CD4-positive, alpha-beta T cell treated with Interleukin-17A for 4 hours (primary cell): ENCODE data around the gene UBE2O.

ENCODE experiments used
- DNase-seq: peaks from one replicate; pipeline ENCODE4 v3.0.0-alpha.2; 2020; ENCODE audit warnings: mixed read lengths

UBE2O gene

DNA sequence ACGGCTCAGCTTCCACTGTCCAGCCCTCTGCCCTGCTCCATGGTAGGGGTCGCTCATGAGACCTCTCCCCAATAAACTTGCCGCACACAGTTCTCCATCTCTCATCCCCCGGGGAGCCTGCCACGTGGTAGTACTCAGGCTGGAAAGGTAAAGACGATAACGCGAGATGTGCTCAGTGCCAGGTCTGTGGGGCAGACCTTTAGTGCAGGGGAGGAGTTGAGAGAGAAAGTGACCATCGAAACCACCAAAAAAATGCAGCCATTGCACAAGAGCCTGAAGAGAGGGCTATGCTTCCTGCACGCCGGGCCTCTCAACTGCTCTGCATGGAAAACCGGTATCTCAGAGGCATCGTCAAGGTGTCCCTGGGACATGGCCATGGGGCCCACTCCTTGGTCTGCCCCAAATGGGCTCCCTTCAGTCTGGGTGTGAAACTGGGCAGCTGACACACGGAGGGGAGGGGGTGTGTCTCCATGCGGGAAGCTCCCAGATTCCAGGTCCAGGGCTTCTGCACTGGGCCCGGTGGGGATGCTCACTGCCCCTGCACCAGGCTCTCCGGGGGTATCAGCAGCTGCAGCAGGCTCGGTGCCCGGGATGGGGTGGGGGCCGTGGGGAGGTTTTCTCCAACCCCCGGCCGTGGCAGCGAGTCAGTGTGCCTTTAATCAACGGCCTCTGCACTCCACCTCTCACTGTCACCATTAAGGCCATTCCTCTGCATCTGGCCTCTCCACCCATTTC, 9.8 kb upstream of the UBE2O start:
- no peak for DNase-seq

DNA sequence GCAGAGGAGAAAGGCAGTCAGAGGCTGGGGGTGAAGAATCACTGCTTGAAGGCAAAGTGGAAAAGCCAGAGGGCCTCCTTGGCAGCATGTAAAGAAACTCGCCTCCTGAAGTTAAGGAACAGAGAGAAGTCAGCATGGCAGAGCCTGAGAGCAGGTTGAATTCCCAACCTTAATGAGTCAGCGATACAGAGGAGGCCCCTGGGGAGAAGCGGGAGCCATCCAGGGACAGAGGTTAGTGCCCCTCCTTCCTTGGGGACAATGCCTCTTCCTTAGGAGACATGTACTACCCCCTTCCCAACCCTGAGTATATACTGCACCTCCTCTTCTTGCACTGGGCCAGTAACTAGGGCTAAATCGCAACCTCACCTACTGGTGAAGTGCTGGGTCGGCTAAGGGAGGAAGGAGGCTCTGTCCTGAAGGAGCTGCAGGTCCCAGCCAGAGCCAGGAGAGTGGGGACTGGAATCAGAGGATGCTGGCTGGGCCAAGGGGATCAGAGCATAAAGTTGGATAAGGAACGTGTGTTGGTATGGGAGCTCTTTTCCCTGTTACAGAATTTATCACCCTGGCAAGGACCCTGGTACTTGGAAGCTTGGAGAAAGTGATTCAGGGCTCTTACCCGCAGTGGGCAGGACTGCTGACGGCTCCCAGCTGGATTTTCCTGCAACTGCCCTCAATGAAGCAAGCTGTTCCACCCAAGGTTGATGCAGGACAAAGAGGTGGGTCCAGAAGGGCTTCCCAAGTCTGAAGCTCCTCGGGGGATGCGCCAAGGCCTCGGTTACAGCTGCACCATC, 9.0 kb upstream of the UBE2O start:
- DNase-seq = no peak

DNA sequence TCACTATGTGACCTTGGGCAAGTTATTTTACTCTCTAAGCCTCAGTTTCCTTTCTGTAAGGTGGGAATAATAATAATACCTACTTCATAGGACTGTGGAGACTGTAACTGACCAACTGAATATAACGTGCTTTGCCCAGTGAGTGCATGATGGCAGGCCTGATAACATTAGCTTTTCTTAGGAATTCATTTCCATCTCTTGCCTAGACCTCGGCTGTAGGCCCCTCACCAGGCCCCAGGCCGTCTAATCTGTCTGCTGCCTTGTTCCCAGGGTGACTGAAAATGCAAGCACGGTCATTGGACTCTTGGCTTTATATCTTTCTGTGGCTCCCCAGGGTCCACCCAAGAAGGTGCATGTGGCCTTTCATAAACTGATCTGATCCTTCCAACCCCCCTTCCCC, 6.7 kb upstream of the UBE2O start:
- no peak for DNase-seq

DNA sequence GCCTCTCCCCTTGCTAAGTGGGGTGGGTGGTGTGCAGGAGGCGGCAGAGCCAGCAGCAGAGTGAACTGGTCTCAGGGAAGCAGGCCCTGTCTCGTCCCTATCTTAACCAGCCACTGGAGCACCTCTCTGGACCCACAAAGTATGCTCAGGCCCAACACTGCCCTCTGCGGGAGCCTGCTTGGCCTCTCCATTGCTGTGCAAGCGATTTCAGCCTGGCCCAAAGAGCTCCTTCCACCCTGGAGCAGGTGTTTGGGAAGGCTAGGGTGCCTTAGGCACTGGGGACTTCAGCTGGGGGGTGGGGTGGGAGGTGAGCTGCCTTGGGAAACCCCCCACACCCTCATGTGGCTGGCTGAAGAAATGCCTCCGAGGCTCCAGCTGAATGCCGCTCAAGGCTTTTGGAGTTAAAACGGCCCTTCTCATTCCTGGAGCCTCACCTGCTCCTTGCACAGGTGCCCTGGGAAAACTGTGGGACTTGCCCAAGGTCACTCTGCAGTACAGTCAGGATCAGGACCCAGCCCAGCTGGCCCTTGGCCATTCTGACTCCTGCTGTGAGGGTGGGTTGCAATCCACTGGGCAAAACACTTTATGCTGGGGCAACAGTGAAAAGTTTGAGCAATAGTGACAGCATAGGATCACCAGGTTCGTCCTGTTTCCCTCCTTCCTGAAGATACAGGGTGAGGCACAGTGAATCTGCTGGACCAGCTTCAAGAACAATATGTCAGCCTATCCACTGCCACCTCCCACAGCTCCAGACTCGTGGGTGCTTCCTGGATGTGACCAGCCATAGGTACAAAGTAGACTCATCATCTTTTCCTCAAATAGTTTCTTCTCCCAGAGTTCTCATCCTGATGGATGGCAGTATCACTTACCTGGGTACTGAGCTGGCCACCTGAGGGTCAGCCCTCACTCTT, 5.9 kb upstream of the UBE2O start:
- DNase-seq = peak; percentile 22

DNA sequence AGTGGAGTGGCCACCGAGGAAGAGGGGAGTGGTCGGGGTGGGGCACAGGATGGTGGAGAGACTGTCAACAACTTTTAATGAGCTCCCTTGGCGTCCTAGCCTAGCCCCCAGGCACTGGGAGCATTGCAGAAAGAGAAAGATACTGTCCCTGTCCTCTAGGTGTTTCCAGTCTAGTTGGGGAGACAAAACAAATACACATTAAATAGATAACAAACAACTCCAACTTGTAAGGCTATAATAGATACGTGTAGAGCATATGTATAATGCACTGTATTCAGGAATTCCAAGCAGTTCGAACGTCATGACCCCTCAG, 435 bp upstream of the UBE2O start:
- no peak for DNase-seq

DNA sequence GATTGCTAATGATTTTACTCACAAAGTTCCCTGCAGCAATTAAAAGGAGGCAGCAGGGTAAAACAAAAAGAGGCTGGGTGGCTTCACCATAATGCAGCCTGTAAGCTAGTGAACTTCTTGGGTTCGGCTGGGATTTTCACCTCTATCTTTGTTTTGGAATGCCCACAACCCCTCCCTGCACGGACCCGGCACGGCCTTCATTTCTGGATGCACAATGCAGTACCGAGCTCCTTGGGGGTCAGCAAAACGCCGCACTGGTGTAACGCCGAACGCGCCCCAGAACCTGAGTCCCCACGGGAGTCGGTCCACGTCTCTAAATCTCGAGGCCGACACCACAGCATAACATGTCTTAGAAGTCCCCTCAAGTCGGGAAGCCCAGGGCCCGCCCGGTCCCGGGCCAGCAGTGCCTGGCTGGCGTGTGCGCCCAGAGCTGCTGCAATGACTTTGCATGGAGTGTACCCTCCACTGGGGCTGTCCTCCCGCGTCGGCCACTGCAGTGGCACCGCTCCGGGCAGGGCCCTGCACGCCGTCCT, 759 bp downstream of the UBE2O start:
- peak; percentile 36 for DNase-seq

DNA sequence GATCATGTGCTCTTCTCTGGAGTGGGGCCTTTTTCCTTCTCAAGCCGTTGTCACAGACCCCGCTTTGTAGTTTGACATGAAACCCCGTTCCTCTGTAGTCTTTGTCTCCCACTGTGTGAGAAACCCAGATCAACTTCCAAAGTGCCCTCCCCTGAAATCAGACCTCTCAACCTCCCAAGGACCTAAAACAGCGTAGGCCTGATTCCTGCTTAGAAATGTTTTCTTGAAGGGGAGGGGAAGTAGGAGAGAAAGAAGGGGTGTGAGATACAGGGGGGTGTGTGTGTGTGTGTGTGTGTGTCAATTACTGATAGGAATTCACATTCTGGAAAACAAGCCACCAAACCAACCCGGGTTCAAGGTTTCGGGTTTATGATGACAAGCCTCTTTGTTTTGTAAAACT, 1.4 kb downstream of the UBE2O start:
- no peak for DNase-seq

DNA sequence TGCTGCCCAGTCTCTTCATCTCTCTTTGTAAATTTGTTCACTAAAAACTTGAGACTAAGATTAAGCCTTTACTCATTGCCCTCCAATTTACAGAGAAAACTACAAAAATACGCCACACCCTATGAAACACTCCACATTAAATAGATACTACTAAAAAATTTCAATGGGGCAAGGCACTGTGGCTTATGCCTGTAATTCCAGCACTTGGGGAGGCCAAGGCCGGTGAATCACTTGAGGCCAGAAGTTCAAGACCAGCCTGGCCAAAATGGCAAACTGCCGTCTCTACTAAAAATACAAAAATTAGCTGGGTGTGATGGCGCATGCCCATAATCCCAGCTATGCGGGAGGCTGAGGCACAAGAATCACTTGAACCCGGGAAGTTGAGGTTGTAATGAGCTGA, 3.8 kb downstream of the UBE2O start:
- no peak for DNase-seq

DNA sequence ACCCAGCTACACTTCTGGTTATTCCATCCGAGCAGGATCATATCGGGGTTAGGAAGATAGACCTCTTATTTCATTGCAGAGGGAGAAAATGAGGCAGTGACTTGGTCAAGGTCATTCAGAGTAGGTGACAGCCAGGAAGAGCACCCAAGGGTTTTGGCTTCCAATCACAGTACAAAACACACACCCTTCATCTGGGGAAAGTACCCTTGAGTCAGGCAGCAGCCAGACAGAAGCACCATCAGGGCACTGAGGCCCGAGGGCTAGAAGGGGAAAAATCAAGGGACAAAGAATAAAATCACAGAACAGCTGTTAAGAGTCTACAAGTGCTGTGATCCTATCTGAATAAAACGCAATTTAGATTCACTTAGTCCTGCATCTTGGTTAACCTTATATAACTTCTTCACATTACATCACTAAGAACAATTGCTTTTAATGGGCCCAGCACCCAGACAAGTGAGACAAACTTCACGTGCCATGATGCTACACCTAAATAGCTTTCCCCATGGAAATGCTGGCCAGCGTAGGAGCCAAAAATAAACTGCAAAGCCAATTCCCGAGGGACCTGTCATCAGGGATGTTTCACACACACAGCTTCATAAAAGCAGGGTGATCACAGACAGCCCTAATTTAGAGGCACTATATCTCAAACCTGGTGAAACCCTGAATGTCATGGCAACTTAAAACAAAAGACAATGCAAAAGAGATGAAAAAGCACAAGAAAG, 4.9 kb downstream of the UBE2O start:
- no peak for DNase-seq

DNA sequence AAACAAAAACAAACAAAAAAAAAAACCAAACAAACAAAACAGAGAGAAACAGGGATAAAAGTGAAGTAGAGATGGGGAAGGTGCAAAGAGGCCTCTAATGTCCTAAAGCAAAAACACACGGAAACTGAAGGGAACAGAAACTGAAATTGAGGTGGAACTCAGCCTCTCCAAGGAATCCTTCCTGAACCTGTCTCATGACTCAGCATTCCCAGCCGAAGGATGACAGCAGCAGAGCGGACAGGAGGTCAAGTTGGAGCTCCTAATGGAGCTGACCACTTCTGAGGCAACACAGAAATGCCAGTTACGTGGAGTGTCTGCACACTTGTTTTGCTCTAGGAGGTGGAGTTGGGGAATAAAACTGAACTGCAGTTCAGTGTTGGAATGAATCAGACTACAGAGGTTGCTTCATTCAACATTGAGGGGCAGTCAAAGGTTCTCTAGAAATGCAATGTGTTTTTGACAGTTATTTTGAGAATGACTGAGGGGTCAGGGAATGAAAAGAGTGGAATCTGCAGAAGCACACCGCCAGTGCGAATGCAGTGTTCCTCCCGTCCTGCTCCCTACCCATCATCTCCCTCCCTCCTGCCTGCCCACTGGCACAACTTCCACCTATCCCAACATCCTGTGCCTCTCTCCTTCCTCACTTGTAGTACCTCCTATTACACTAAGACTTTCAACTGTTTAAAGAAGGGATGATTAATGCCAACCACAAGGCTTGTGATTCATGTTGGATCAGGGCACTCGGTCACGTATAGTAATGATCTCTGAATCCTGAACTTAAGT, 6.3 kb downstream of the UBE2O start:
- no peak for DNase-seq

DNA sequence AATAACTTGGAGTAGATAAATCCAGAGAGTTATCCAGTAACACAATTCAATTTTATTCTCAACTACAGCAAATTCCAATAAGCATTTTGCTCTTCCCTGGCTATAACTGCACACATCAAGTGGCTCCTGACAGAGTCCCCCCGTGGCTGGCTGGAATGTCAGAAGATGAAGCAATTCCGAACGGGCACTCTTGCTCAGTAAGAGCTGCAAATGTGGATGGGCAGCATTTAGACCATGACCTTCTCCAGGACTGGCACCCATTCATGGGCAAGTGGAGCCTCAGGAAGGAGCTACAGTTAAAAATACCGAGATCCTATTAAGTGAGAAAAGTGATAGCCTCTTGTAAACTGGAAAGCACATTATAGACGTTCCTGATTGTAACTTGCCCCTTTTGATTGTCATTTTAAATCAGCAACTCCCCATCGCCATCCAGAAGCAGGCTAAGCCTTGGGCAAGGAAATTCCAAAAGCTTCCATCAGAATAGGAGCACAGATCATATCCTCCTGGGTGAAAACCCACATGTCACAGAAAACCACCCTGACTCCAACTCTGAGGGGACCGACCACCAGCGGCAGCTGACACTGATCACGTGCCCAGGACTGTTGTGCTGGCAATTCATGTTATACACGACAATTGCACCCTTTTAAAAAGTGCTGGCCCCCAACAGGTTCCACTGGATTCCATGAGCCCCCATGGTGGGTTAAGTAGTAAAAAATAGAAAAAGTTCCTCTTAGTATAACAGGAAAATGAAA, 7.1 kb downstream of the UBE2O start:
- no peak for DNase-seq

DNA sequence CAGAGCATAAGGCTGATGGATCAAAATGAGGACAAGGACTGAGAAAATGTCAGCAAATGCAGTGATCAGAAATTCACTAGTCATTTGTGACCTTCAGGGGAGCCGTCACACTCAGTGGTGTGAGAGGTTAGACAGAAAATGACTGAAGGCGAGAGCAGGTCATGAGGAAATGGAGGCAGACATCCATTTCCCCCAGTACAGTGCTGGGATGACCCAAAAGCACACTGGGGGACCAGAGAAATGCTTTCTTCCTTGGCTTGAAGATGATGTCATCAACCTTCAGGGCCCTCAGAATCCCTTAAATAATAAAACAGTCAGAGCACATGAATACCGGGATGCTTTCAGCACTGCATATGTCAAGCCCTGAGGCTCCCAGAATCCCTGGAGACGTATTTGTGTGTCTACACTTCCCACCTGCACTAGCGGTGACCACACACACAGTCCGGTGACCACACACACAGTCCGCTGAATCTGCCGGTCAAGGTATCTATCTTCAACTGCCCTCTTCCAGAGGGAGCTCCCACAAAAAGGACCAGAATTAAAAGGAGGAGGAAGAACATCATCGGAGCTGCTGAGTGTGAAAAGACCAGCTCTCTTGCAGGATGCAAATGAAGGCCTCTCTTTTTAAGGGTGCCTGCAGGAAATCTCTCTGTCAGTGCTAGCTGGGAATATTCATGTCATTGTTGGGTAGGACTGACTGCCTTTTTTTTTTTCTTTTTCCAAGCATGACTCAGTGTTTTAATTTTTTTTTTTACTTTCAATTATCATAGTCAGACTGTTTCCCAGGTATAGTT, 8.2 kb downstream of the UBE2O start:
- DNase-seq = no peak

DNA sequence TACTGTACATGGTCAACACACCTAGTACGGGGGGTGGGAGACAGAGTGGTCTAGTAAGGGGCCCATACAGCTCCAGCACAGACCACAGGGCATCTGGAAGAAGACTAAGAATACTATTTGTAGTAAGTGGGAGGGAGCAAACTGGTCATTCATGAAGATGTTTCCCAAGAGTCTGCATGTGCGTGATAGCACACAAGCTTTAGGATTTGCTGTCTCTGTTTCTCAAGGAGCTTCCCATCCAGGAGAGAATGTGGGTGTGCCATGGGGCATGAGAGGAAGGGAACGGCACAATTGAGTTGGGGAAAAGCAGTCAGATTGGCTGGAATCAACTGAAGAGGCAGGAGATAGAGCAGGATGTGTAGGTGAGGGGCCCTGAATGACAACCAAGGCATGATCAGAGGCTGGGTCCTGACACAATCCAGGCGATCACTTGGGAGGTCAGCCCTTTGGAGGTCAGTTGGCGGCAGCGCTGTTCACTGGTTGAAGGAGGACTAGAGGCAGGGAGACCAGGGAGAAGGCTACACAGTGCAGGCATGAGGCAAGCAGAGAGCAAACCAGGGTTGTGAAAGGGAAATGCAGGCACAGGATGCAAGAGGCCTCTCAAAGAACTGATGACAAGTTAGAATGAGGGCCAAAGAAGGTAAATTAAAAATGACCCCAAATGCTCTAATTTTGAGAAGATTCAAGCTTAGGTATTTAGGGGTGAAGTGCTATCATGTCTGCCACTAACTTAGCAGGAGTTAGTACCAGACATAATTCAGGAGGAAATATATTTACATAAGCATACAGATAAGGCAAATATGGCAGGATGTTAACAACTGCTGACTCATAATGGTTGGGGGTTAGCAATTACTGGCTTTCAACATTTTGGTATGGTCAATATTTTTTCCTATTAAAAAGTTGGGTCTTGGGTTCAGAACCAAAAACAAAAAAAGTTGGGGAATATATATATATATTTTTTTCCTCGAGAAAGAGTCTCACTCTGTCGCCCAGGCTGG, 10.3 kb downstream of the UBE2O start:
- DNase-seq = no peak

DNA sequence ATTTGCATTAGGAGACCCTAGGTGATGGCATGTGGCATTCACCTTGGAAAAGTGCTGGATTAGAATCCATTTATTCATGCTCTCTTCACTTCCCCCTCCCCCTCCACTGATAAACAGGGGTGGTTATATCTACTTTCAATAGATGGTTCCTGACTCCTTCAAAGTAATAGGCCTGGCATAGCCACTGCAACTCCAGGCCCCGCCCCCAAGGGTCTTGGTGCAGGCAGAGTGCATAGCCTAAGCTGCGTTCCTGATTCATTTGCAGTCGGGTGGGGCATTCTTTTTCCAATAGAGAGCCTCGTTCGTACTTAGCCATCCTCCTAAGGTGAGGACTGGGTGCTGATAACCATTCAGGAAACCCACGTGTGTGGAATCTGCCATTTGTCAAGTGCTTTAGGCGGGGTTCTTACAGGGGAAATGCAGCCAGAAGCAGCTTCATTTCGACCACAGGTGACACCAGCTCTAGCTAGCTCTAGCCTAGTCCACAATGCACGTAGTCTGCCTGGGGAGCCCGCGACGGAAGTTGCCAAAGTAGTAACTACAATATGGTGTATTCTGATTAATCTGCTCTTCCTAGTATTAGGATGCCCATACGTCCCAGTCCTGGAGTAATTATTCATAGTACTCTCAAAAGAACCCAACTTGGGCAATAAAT, 11.1 kb downstream of the UBE2O start:
- no peak for DNase-seq

DNA sequence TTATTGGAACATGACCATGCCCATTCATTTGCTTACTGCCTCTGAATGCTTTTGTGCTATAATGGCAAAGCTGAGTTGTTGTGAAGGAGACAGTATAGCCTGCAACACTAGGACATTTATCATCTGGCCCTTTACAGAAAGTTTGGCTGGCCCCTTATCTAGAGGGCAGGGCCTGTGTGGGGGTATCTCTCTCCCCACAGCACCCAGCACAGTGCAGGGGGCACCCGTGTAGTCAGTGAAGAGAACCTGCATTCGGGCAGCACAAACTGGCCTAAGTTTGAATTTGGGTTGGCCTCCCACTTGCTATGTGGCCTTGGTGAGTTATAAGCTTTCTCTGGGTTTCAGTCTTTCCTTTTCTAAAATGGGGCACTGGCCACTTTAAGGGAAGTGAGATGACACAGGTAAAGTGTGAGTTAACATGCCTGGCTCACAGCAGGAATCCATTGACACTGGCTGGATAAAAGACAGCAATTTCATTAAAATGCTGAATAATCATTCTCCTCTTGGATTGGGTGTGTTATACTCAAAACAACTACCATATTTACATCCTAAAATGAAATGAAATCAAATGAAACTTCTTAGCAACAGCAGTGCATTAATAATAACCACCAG, 12.1 kb downstream of the UBE2O start:
- DNase-seq = no peak

DNA sequence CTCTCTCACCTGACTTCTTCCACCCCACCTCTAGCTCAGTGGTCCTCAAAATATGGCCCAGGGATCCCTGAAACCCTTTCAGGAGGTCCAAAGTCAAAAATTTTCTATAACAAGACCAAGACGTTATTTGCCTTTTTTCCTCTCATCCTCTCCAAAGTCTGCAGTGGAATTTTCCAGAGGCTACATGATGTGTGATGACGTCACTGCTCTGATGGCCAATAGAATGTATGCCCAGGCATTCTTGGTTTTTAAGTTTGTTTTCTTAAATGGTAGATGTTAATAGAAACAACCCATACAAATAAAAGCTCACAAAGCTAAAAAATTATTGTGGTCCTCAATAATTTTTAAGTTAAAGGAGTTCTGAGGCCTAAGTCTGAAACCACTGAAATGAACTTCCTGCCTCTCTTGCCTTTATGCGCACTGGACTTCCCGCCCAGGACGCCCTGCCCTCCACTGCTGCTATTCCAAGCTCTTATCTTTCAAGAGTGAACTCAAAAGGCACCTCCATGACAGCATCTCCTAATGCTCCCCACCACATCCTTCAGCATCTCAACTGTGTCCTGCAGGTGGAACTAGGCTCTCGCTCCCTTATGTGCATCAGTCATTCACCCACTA, 13.5 kb downstream of the UBE2O start:
- DNase-seq = no peak

DNA sequence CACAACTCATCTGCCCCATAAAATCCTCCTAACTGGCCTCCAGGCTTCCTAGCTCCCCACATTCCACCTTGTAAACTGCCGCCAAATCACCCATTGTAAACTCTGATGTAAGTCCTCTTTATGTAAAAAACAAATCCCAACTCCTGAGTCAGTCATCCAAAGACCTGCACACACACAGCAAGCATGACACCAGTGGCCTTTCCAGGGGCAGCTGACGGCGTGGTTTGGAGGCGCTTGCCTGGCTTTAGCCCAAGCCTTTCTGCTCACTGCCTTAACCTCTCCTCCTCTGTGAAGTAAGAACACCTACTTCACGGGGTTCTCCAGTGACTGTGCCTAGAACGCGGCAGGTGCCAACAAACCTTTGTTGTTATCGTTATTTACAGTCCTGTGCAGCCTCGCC, 14.0 kb downstream of the UBE2O start:
- DNase-seq = no peak
